H9 (cell line): ENCODE measurements around the gene GPBAR1. TPM values are rescaled to one million over a fixed set of nuclear protein-coding genes. Genes with fewer than 3 reads are reported as not detected.

ENCODE experiments used
- DNase-seq: peaks from one replicate; pipeline ENCODE4 v3.0.0-alpha.2; 2017
- H2AFZ ChIP-seq: one replicate; pipeline ENCODE4 v1.6.1; 2013; ENCODE audit warnings: mild to moderate bottlenecking, low read length, control low read depth, moderate library complexity
- H2AK5ac ChIP-seq: 2 replicates; pipeline ENCODE4 v1.6.1; 2013; ENCODE audit warnings: low read length, control low read depth, mixed read lengths; ENCODE audit not compliant: insufficient read length
- H2BK120ac ChIP-seq: one replicate; pipeline ENCODE4 v1.6.1; 2013; ENCODE audit warnings: low read depth, mild to moderate bottlenecking, low read length, control low read depth, inconsistent platforms; ENCODE audit not compliant: poor library complexity, severe bottlenecking
- H2BK12ac ChIP-seq: 2 replicates; pipeline ENCODE4 v1.6.1; 2013; ENCODE audit warnings: low read length, control low read depth, mixed read lengths, low read depth; ENCODE audit not compliant: insufficient read length
- H2BK15ac ChIP-seq: 2 replicates; pipeline ENCODE4 v1.6.1; 2013; ENCODE audit warnings: low read depth, low read length, control low read depth
- H2BK20ac ChIP-seq: one replicate; pipeline ENCODE4 v1.6.1; 2013; ENCODE audit warnings: low read depth, mild to moderate bottlenecking, low read length, control low read depth, inconsistent platforms; ENCODE audit not compliant: poor library complexity, severe bottlenecking
- H2BK5ac ChIP-seq: 2 replicates; pipeline ENCODE4 v1.6.1; 2013; ENCODE audit warnings: low read length, control low read depth, mixed read lengths; ENCODE audit not compliant: insufficient read length
- H3K14ac ChIP-seq: 2 replicates; pipeline ENCODE4 v1.6.1; 2013; ENCODE audit warnings: low read length, control low read depth; ENCODE audit not compliant: insufficient read depth
- H3K18ac ChIP-seq: 2 replicates; pipeline ENCODE4 v1.6.1; 2013; ENCODE audit warnings: low read depth, mild to moderate bottlenecking, mixed read lengths, low read length, control low read depth; ENCODE audit not compliant: insufficient read length
- H3K23ac ChIP-seq: 2 replicates; pipeline ENCODE4 v1.6.1; 2013; ENCODE audit warnings: low read length, control low read depth, mixed read lengths, low read depth; ENCODE audit not compliant: insufficient read length
- H3K23me2 ChIP-seq: 2 replicates; pipeline ENCODE4 v1.6.1; 2013; ENCODE audit warnings: low read depth, mild to moderate bottlenecking, mixed read lengths, low read length, control low read depth; ENCODE audit not compliant: insufficient read length, poor library complexity, severe bottlenecking
- H3K27ac ChIP-seq: 2 replicates; pipeline ENCODE4 v1.5.1; 2013; ENCODE audit warnings: low read length, control low read depth, mixed read lengths, low read depth; ENCODE audit not compliant: insufficient read length
- H3K27me3 ChIP-seq: 2 replicates; pipeline ENCODE4 v1.6.1; 2013; ENCODE audit warnings: low read length, control low read depth, inconsistent platforms; ENCODE audit not compliant: insufficient read depth
- H3K4ac ChIP-seq: 2 replicates; pipeline ENCODE4 v1.6.1; 2013; ENCODE audit warnings: low read depth, mild to moderate bottlenecking, control low read depth, inconsistent platforms, low read length, moderate library complexity
- H3K4me1 ChIP-seq: 2 replicates; pipeline ENCODE4 v1.6.1; 2013; ENCODE audit warnings: low read length, control low read depth, inconsistent platforms; ENCODE audit not compliant: insufficient read depth
- H3K4me2 ChIP-seq: 2 replicates; pipeline ENCODE4 v1.6.1; 2013; ENCODE audit warnings: low read length, control low read depth, mixed read lengths; ENCODE audit not compliant: insufficient read length, insufficient read depth
- H3K56ac ChIP-seq: 2 replicates; pipeline ENCODE4 v1.6.1; 2013; ENCODE audit warnings: low read depth, mild to moderate bottlenecking, mixed read lengths, low read length, control low read depth; ENCODE audit not compliant: insufficient read length
- H3K79me1 ChIP-seq: 2 replicates; pipeline ENCODE4 v1.6.1; 2013; ENCODE audit warnings: low read depth, mild to moderate bottlenecking, moderate library complexity, low read length, control low read depth, inconsistent platforms; ENCODE audit not compliant: insufficient read depth, poor library complexity, severe bottlenecking
- H3K79me2 ChIP-seq: 2 replicates; pipeline ENCODE4 v1.6.1; 2013; ENCODE audit warnings: low read length, control low read depth, inconsistent platforms; ENCODE audit not compliant: insufficient read depth
- H3K9ac ChIP-seq: 2 replicates; pipeline ENCODE4 v1.6.1; 2013; ENCODE audit warnings: low read length, control low read depth, mixed read lengths; ENCODE audit not compliant: insufficient read length; ENCODE audit errors: extremely low read depth
- H3K9me3 ChIP-seq: one replicate; pipeline ENCODE4 v1.6.1; 2013; ENCODE audit warnings: low read depth, low read length, inconsistent platforms; ENCODE audit not compliant: control insufficient read depth
- H3T11ph ChIP-seq: one replicate; pipeline ENCODE4 v1.6.1; 2013; ENCODE audit warnings: mild to moderate bottlenecking, low read length, control low read depth, inconsistent platforms
- H4K20me1 ChIP-seq: one replicate; pipeline ENCODE4 v1.6.1; 2013; ENCODE audit not compliant: control insufficient read depth, insufficient read length, insufficient read depth
- H4K5ac ChIP-seq: 2 replicates; pipeline ENCODE4 v1.6.1; 2013; ENCODE audit warnings: low read depth, mild to moderate bottlenecking, mixed read lengths, low read length, control low read depth; ENCODE audit not compliant: insufficient read length
- H4K8ac ChIP-seq: replicated peaks from 2 replicates; pipeline ENCODE4 v1.6.1; 2013; ENCODE audit warnings: low read length, control low read depth, mixed read lengths, low read depth; ENCODE audit not compliant: insufficient read length
- H4K91ac ChIP-seq: 2 replicates; pipeline ENCODE4 v1.6.1; 2013; ENCODE audit warnings: low read depth, mild to moderate bottlenecking, moderate library complexity, mixed read lengths, low read length, control low read depth; ENCODE audit not compliant: insufficient read length
- H3K27ac Mint-ChIP-seq, 3 experiments: 2 replicates in 2 of 3; 3 replicates in 1 of 3; pipeline ENCODE4 v1.8.0; 2020 to 2021; ENCODE audit warnings: mixed read lengths in 3 of 3, mild to moderate bottlenecking in 1 of 3, moderate library complexity in 1 of 3
- H3K27me3 Mint-ChIP-seq: 2 replicates; pipeline ENCODE4 v1.8.0; 2021; ENCODE audit warnings: low read depth, mild to moderate bottlenecking, moderate library complexity, mixed read lengths
- H3K36me3 Mint-ChIP-seq, 3 experiments: 2 replicates in 2 of 3; 3 replicates in 1 of 3; pipeline ENCODE4 v1.8.0; 2020 to 2021; ENCODE audit warnings: low read depth in 3 of 3, mixed read lengths in 3 of 3; ENCODE audit not compliant: insufficient read depth in 1 of 3
- H3K4me1 Mint-ChIP-seq, 2 experiments: 2 replicates each; pipeline ENCODE4 v1.8.0; 2020; ENCODE audit warnings: mixed read lengths in 2 of 2
- H3K4me3 Mint-ChIP-seq, 2 experiments: 2 replicates in 1 of 2; 3 replicates in 1 of 2; pipeline ENCODE4 v1.8.0; 2020 to 2021; ENCODE audit warnings: mild to moderate bottlenecking in 2 of 2, mixed read lengths in 2 of 2, moderate library complexity in 1 of 2
- H3K9me3 Mint-ChIP-seq, 2 experiments: 2 replicates in 1 of 2; 3 replicates in 1 of 2; pipeline ENCODE4 v1.8.0; 2020; ENCODE audit warnings: mild to moderate bottlenecking in 2 of 2, mixed read lengths in 2 of 2, moderate library complexity in 1 of 2
- WGBS: extraction: QIAGEN DNeasy Blood & Tissue Kit; methylation state at CpG from one replicate; pipeline ENCODE4 v1.1.7; 2013; ENCODE audit warnings: missing lambda C conversion rate, low lambda C conversion rate, mixed read lengths; ENCODE audit not compliant: insufficient read length; ENCODE audit errors: extremely low coverage; 5-methylcytosine and 5-hydroxymethylcytosine counted together
- total RNA-seq: library from RNA; stranded (reverse); gene quantifications from 2 replicates; pipeline ENCODE4 v1.2.1, GENCODE V29; 2021
- TF ChIP-seq, protein P1 (sequence below): fragments of 200-600 bp; sonication (generic); conservative IDR thresholded peaks from 3 replicates; pipeline ENCODE4 v1.8.0; 2021; ENCODE audit warnings: antibody characterized with exemption, mild to moderate bottlenecking

Gene GPBAR1
- total RNA-seq, 1 experiment from 2014 or later = 0.44 TPM

DNA sequence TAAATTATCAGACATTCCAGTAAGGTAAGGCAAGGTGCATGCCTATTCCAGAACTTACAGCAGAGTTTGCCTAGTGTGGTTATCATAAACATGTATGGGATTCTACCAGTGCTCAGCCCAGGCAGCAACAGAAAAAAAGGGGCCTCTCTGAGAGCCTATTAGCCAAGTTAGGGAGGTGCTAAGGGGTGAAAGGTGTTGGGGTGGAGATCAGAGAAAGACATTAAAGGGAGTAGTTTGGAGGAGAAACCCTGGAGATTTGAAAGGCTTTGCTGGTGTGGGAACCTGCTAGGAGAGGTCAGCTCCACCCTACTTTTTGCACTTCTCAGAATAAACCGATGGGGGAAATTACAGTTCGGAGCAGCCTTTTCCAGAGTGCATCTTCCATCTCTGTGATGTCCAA lies 40.9 kb upstream of the GPBAR1 start:
- H3K79me1 ChIP-seq = peaks cover 16% of the 10 kb centered on the region
- H3K18ac ChIP-seq = no peak overlapping the region
- H3K4ac ChIP-seq = no peak overlapping the region
- no peak overlapping the region for H3K9ac ChIP-seq
- no peaks in the 10 kb centered on the region for H3K27me3 ChIP-seq
- H2BK5ac ChIP-seq = no peak overlapping the region
- peaks cover 0 to 25% (median 24%) of the 10 kb centered on the region in 3 experiments; a peak in 5 of 7 replicates for H3K36me3 Mint-ChIP-seq
- no peak overlapping the region for H2BK12ac ChIP-seq
- DNase-seq = no peak
- peaks cover 47% of the 10 kb centered on the region for H3K79me2 ChIP-seq
- no peak overlapping the region for H2BK20ac ChIP-seq
- no peak overlapping the region for H3K4me2 ChIP-seq
- H4K5ac ChIP-seq = no peak overlapping the region
- H2AK5ac ChIP-seq = no peak overlapping the region
- no peak overlapping the region for H2BK15ac ChIP-seq
- peaks cover 11% of the 10 kb centered on the region for H3K23me2 ChIP-seq
- H3K9me3 Mint-ChIP-seq = no peaks in the 10 kb centered on the region
- no peak overlapping the region for H3K56ac ChIP-seq
- H3K9me3 ChIP-seq = no peaks in the 10 kb centered on the region
- TF ChIP-seq, protein P1, sequence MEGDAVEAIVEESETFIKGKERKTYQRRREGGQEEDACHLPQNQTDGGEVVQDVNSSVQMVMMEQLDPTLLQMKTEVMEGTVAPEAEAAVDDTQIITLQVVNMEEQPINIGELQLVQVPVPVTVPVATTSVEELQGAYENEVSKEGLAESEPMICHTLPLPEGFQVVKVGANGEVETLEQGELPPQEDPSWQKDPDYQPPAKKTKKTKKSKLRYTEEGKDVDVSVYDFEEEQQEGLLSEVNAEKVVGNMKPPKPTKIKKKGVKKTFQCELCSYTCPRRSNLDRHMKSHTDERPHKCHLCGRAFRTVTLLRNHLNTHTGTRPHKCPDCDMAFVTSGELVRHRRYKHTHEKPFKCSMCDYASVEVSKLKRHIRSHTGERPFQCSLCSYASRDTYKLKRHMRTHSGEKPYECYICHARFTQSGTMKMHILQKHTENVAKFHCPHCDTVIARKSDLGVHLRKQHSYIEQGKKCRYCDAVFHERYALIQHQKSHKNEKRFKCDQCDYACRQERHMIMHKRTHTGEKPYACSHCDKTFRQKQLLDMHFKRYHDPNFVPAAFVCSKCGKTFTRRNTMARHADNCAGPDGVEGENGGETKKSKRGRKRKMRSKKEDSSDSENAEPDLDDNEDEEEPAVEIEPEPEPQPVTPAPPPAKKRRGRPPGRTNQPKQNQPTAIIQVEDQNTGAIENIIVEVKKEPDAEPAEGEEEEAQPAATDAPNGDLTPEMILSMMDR = no peak
- H3K27ac ChIP-seq = no peak overlapping the region
- no peak overlapping the region for H3K14ac ChIP-seq
- H3K4me1 Mint-ChIP-seq = peaks cover 29 to 30% of the 10 kb centered on the region in 2 experiments
- H4K8ac ChIP-seq = no peak overlapping the region
- H2AFZ ChIP-seq = no peak overlapping the region
- H3T11ph ChIP-seq = no peak overlapping the region
- H2BK120ac ChIP-seq = no peak overlapping the region
- H3K27ac Mint-ChIP-seq = peak overlapping the region in 2 of 3 experiments; percentile 11 to 80; a peak in 2 of 7 replicates
- H3K4me3 Mint-ChIP-seq = no peak overlapping the region
- 0 out of 2 replicates have a peak, but pooled peaks cover 3% of the 10 kb centered on the region for H3K4me1 ChIP-seq
- H4K20me1 ChIP-seq = no peaks in the 10 kb centered on the region
- WGBS = no CpG with 5 or more reads among the region's 2 CpGs
- peaks cover under 1% of the 10 kb centered on the region; the same call in 1 of the 2 replicates for H3K27me3 Mint-ChIP-seq
- H4K91ac ChIP-seq = no peak overlapping the region
- H3K23ac ChIP-seq = no peak overlapping the region
